Osteocyte (in vitro differentiated cells): ENCODE measurements around the gene TMEM181. TPM values are rescaled to one million over a fixed set of nuclear protein-coding genes. Genes with fewer than 3 reads are reported as not detected.
A peak's percentile ranks its signal among the peaks of the same experiment; 100 is the strongest.

Source experiments
- DNase-seq: peaks from one replicate; pipeline ENCODE4 v3.0.0; 2021; ENCODE audit warnings: mixed read lengths; ENCODE audit not compliant: unreplicated experiment; ENCODE audit errors: extremely low spot score
- H3K27ac Mint-ChIP-seq: one replicate; pipeline ENCODE4 v1.8.0; 2021; ENCODE audit warnings: mild to moderate bottlenecking, mixed read lengths; ENCODE audit not compliant: unreplicated experiment
- H3K27me3 Mint-ChIP-seq: one replicate; pipeline ENCODE4 v1.8.0; 2021; ENCODE audit warnings: mixed read lengths; ENCODE audit not compliant: unreplicated experiment
- H3K36me3 Mint-ChIP-seq: one replicate; pipeline ENCODE4 v1.8.0; 2021; ENCODE audit warnings: mixed read lengths; ENCODE audit not compliant: unreplicated experiment
- H3K4me1 Mint-ChIP-seq: one replicate; pipeline ENCODE4 v1.8.0; 2021; ENCODE audit warnings: mixed read lengths; ENCODE audit not compliant: unreplicated experiment
- H3K4me3 Mint-ChIP-seq: one replicate; pipeline ENCODE4 v1.8.0; 2021; ENCODE audit warnings: mild to moderate bottlenecking, moderate library complexity, mixed read lengths; ENCODE audit not compliant: unreplicated experiment
- H3K9me3 Mint-ChIP-seq: one replicate; pipeline ENCODE4 v1.8.0; 2021; ENCODE audit warnings: mixed read lengths; ENCODE audit not compliant: unreplicated experiment
- long read RNA-seq: library from polyadenylated mRNA; unstranded; transcript quantifications from one replicate; pipeline ENCODE4 v2.0.0, GENCODE V29; 2021
- total RNA-seq: library from RNA; stranded (reverse); gene quantifications from 2 replicates; pipeline ENCODE4 v1.2.1, GENCODE V29; 2021
- TF ChIP-seq, protein P1 (sequence below): fragments of 200-600 bp; sonication (generic); IDR thresholded peaks from 2 replicates; pipeline ENCODE4 v1.5.0; 2021; ENCODE audit warnings: antibody characterized with exemption, mild to moderate bottlenecking, moderate library complexity

Gene TMEM181, protein sequence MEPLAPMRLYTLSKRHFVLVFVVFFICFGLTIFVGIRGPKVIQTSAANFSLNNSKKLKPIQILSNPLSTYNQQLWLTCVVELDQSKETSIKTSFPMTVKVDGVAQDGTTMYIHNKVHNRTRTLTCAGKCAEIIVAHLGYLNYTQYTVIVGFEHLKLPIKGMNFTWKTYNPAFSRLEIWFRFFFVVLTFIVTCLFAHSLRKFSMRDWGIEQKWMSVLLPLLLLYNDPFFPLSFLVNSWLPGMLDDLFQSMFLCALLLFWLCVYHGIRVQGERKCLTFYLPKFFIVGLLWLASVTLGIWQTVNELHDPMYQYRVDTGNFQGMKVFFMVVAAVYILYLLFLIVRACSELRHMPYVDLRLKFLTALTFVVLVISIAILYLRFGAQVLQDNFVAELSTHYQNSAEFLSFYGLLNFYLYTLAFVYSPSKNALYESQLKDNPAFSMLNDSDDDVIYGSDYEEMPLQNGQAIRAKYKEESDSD
- 33.2 and 33.5 TPM in 2 replicates for total RNA-seq
- long read RNA-seq, partial matches to known transcripts = 13 of 42 reads
- long read RNA-seq, other reads (novel, unspliced or antisense) = 29 of 42 reads

GRCh38 chr6:158559895-158560835 lies at the start of gene TMEM181:
TMEM181 (plus strand) TSS chr6:158560091; CDS start chr6:158560225, 134 bp downstream.
- Mint-ChIP-seq H3K36me3 (no peaks in the 10 kb centered on the region), H3K4me3 (peak within 1 kb of the TSS; percentile 93), H3K4me1 (peaks cover 22% of the 10 kb centered on the region), H3K27me3 (no peaks in the 10 kb centered on the region), H3K9me3 (no peaks in the 10 kb centered on the region), H3K27ac (peak within 1 kb of the TSS; percentile 93)
- TF ChIP-seq, protein P1, sequence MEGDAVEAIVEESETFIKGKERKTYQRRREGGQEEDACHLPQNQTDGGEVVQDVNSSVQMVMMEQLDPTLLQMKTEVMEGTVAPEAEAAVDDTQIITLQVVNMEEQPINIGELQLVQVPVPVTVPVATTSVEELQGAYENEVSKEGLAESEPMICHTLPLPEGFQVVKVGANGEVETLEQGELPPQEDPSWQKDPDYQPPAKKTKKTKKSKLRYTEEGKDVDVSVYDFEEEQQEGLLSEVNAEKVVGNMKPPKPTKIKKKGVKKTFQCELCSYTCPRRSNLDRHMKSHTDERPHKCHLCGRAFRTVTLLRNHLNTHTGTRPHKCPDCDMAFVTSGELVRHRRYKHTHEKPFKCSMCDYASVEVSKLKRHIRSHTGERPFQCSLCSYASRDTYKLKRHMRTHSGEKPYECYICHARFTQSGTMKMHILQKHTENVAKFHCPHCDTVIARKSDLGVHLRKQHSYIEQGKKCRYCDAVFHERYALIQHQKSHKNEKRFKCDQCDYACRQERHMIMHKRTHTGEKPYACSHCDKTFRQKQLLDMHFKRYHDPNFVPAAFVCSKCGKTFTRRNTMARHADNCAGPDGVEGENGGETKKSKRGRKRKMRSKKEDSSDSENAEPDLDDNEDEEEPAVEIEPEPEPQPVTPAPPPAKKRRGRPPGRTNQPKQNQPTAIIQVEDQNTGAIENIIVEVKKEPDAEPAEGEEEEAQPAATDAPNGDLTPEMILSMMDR = no peak
- peak; percentile 91 for DNase-seq

- no peak for DNase-seq
- H3K27me3 Mint-ChIP-seq = no peaks in the 10 kb centered on the region
- TF ChIP-seq, protein P1 = no peak
- peaks cover 18% of the 10 kb centered on the region for H3K36me3 Mint-ChIP-seq
- H3K9me3 Mint-ChIP-seq = no peaks in the 10 kb centered on the region
- peaks cover 5% of the 10 kb centered on the region for H3K4me1 Mint-ChIP-seq
- H3K27ac Mint-ChIP-seq = no peak overlapping the region
- H3K4me3 Mint-ChIP-seq = no peak overlapping the region
Measured at GRCh38 chr6:158512809-158513208, 47.1 kb upstream of the TMEM181 start.

DNA sequence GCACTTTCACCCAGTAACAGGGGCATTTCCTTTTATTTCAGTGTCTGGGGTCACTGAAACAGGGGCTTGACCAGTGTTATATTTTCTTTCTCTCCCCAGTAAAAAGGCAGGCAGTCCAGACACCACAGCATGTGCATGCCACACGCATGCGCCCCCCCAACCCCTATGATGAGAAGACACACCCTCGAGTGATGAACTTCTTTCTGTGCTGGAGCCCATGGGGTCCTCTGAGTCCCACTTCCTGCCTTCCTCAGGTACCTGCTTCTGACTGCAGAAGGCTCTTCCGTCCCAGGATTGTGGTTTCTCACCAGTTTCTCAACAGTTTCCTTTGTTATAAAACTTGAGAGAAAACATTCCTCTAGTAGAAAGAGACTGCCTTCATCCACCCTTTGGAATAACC lies 45.7 kb upstream of the TMEM181 start:
- DNase-seq = no peak
- H3K4me3 Mint-ChIP-seq = no peak overlapping the region
- TF ChIP-seq, protein P1 = no peak
- H3K4me1 Mint-ChIP-seq = peaks cover 14% of the 10 kb centered on the region
- H3K9me3 Mint-ChIP-seq = no peaks in the 10 kb centered on the region
- no peaks in the 10 kb centered on the region for H3K27me3 Mint-ChIP-seq
- no peak overlapping the region for H3K27ac Mint-ChIP-seq
- H3K36me3 Mint-ChIP-seq = peaks cover 18% of the 10 kb centered on the region

- H3K27me3 Mint-ChIP-seq = no peaks in the 10 kb centered on the region
- no peak overlapping the region for H3K4me3 Mint-ChIP-seq
- peaks cover 14% of the 10 kb centered on the region for H3K4me1 Mint-ChIP-seq
- TF ChIP-seq, protein P1 = no peak
- no peaks in the 10 kb centered on the region for H3K9me3 Mint-ChIP-seq
- H3K36me3 Mint-ChIP-seq = peaks cover 18% of the 10 kb centered on the region
- no peak for DNase-seq
- H3K27ac Mint-ChIP-seq = no peak overlapping the region
Measured at GRCh38 chr6:158514991-158515390, 44.9 kb upstream of the TMEM181 start.
